ENCODE measurements around the gene PHLDB1. TPM values are rescaled to one million over a fixed set of nuclear protein-coding genes. Genes with fewer than 3 reads are reported as not detected.

PHLDB1 gene
- total RNA-seq, 2 experiments from 2014 or later, result 1.7 to 2.7 TPM

- ChIA-PET POLR2A (no interaction called here), CTCF (interaction anchor here (0.8 kb wide), 1 partner anchor 17 kb away, joined by 3 read pairs; no protein-coding TSS in a partner anchor)
- H3K9me3 Mint-ChIP-seq (ENCODE audit: low read depth), result no peaks in the 10 kb centered on the region
- no peak overlapping the region for H3K27ac Mint-ChIP-seq
- no peak overlapping the region for H3K4me3 Mint-ChIP-seq
- no peaks in the 10 kb centered on the region for H3K27me3 Mint-ChIP-seq
- H3K36me3 Mint-ChIP-seq (ENCODE audit: low read depth), result no peaks in the 10 kb centered on the region
- ATAC-seq, result no peak
- intact Hi-C loops (cut with DNase I, micrococcal nuclease), result no loop called here
- H3K4me1 Mint-ChIP-seq, result peaks cover 8% of the 10 kb centered on the region
- DNase-seq, result no peak
Measured at GRCh38 chr11:118653684-118654390, 46.4 kb downstream of the PHLDB1 start.

GRCh38 chr11:118655486-118656190 is 48.2 kb downstream of the PHLDB1 start:
- POLR2A ChIA-PET, result no interaction called here
- intact Hi-C loops (cut with DNase I, micrococcal nuclease), result no loop called here

GRCh38 chr11:118656563-118657165 is 49.2 kb downstream of the PHLDB1 start:
- ATAC-seq (no peak), DNase-seq (no peak)
- no peaks in the 10 kb centered on the region for H3K27me3 Mint-ChIP-seq
- H3K27ac Mint-ChIP-seq, result no peak overlapping the region
- H3K4me3 Mint-ChIP-seq, result no peak overlapping the region
- no peaks in the 10 kb centered on the region for H3K9me3 Mint-ChIP-seq (ENCODE audit: low read depth)
- peaks cover 8% of the 10 kb centered on the region for H3K4me1 Mint-ChIP-seq
- ChIA-PET POLR2A (interaction anchor here (1.1 kb wide), 1 partner anchor 10 kb away, joined by 3 read pairs; no protein-coding TSS in a partner anchor), CTCF (interaction anchor here (0.5 to 4.7 kb wide), 6 partner anchors 10 to 87 kb away, joined by 3 to 32 read pairs (median 6); no protein-coding TSS in a partner anchor)
- intact Hi-C loops (cut with DNase I, micrococcal nuclease), result no loop called here
- H3K36me3 Mint-ChIP-seq (ENCODE audit: low read depth), result no peaks in the 10 kb centered on the region

More at GRCh38 chr11:118655486-118656190, 48.2 kb downstream of the PHLDB1 start:
- H3K27me3 Mint-ChIP-seq, result no peaks in the 10 kb centered on the region
- CTCF ChIA-PET, result interaction anchor here (1.3 to 2.0 kb wide), 3 partner anchors 11 to 60 kb away, joined by 6 to 9 read pairs (median 7); no protein-coding TSS in a partner anchor
- H3K9me3 Mint-ChIP-seq (ENCODE audit: low read depth), result no peaks in the 10 kb centered on the region
- ATAC-seq (no peak), DNase-seq (no peak)
- peaks cover 8% of the 10 kb centered on the region for H3K4me1 Mint-ChIP-seq
- no peaks in the 10 kb centered on the region for H3K36me3 Mint-ChIP-seq (ENCODE audit: low read depth)
- H3K4me3 Mint-ChIP-seq, result no peak overlapping the region
- no peak overlapping the region for H3K27ac Mint-ChIP-seq

- ChIA-PET CTCF (interaction anchor here (0.5 to 4.7 kb wide), 8 partner anchors 9 to 637 kb away, joined by 3 to 32 read pairs (median 4); no protein-coding TSS in a partner anchor), POLR2A (interaction anchor here (1.1 kb wide), 1 partner anchor 9 kb away, joined by 3 read pairs; no protein-coding TSS in a partner anchor)
- ATAC-seq (no peak), DNase-seq (no peak)
- intact Hi-C loops (cut with DNase I, micrococcal nuclease), result no loop called here
- H3K36me3 Mint-ChIP-seq (ENCODE audit: low read depth), result no peaks in the 10 kb centered on the region
- peaks cover 8% of the 10 kb centered on the region for H3K4me1 Mint-ChIP-seq
- H3K9me3 Mint-ChIP-seq (ENCODE audit: low read depth), result no peaks in the 10 kb centered on the region
- no peaks in the 10 kb centered on the region for H3K27me3 Mint-ChIP-seq
- H3K4me3 Mint-ChIP-seq, result no peak overlapping the region
- no peak overlapping the region for H3K27ac Mint-ChIP-seq
Measured at GRCh38 chr11:118657238-118657637, 49.8 kb downstream of the PHLDB1 start.

GRCh38 chr11:118657709-118658428 is 50.5 kb downstream of the PHLDB1 start:
- H3K4me3 Mint-ChIP-seq, result no peak overlapping the region

GRCh38 chr11:118658429-118659313 is 51.3 kb downstream of the PHLDB1 start:
- DNase-seq (no peak), ATAC-seq (no peak)
- CTCF ChIA-PET, result interaction anchor here (0.5 to 4.7 kb wide), 21 partner anchors 8 to 524 kb away, joined by 3 to 32 read pairs (median 4); no protein-coding TSS in a partner anchor
- Mint-ChIP-seq H3K4me3 (no peak overlapping the region), H3K4me1 (no peaks in the 10 kb centered on the region), H3K27me3 (no peaks in the 10 kb centered on the region), H3K36me3 (ENCODE audit: low read depth) (no peaks in the 10 kb centered on the region), H3K9me3 (ENCODE audit: low read depth) (no peaks in the 10 kb centered on the region), H3K27ac (no peak overlapping the region)
- intact Hi-C loops (cut with DNase I, micrococcal nuclease), result loop anchor here (1.0 kb wide), 3 partner anchors 63 to 513 kb away; partner anchors contain the start of gene UPK2 (in 2 of the 2)
- POLR2A ChIA-PET, result no interaction called here

More at GRCh38 chr11:118657709-118658428, 50.5 kb downstream of the PHLDB1 start:
- no peaks in the 10 kb centered on the region for H3K9me3 Mint-ChIP-seq (ENCODE audit: low read depth)
- DNase-seq, result no peak
- no peak for ATAC-seq
- H3K27ac Mint-ChIP-seq, result no peak overlapping the region
- ChIA-PET CTCF (interaction anchor here (0.6 to 4.7 kb wide), 11 partner anchors 9 to 637 kb away, joined by 3 to 32 read pairs (median 3); no protein-coding TSS in a partner anchor), POLR2A (interaction anchor here (1.1 kb wide), 1 partner anchor 9 kb away, joined by 3 read pairs; no protein-coding TSS in a partner anchor)
- no peaks in the 10 kb centered on the region for H3K27me3 Mint-ChIP-seq
- intact Hi-C loops (cut with DNase I, micrococcal nuclease), result no loop called here
- no peaks in the 10 kb centered on the region for H3K36me3 Mint-ChIP-seq (ENCODE audit: low read depth)
- H3K4me1 Mint-ChIP-seq, result peaks cover 1% of the 10 kb centered on the region

GRCh38 chr11:118659314-118659952 is 52.0 kb downstream of the PHLDB1 start:
- Mint-ChIP-seq H3K9me3 (ENCODE audit: low read depth) (no peaks in the 10 kb centered on the region), H3K4me1 (no peaks in the 10 kb centered on the region), H3K27me3 (no peaks in the 10 kb centered on the region), H3K4me3 (no peak overlapping the region), H3K27ac (no peak overlapping the region), H3K36me3 (ENCODE audit: low read depth) (no peaks in the 10 kb centered on the region)
- intact Hi-C loops (cut with DNase I, micrococcal nuclease), result loop anchor here (1.0 kb wide), 3 partner anchors 64 to 514 kb away; partner anchors contain the start of gene UPK2 (in 2 of the 2)
- CTCF ChIA-PET, result interaction anchor here (0.5 to 4.7 kb wide), 19 partner anchors 8 to 515 kb away, joined by 3 to 32 read pairs (median 3); no protein-coding TSS in a partner anchor
- peak; percentile 100 for ATAC-seq
- peak; percentile 96 for DNase-seq
- POLR2A ChIA-PET, result no interaction called here

GRCh38 chr11:118659953-118660680 is 52.7 kb downstream of the PHLDB1 start:
- CTCF ChIA-PET, result interaction anchor here (0.6 to 4.7 kb wide), 15 partner anchors 15 to 1240 kb away, joined by 3 to 32 read pairs (median 3); no protein-coding TSS in a partner anchor
- ATAC-seq, result no peak
- intact Hi-C loops (cut with DNase I, micrococcal nuclease), result loop anchor here (1.0 kb wide), 3 partner anchors 65 to 515 kb away; partner anchors contain the start of gene UPK2 (in 2 of the 2)
- POLR2A ChIA-PET, result no interaction called here
- Mint-ChIP-seq H3K36me3 (ENCODE audit: low read depth) (no peaks in the 10 kb centered on the region), H3K27me3 (no peaks in the 10 kb centered on the region), H3K27ac (no peak overlapping the region), H3K4me1 (no peaks in the 10 kb centered on the region), H3K4me3 (no peak overlapping the region), H3K9me3 (ENCODE audit: low read depth) (no peaks in the 10 kb centered on the region)
- DNase-seq, result no peak

GRCh38 chr11:118660681-118661424 is 53.4 kb downstream of the PHLDB1 start:
- Mint-ChIP-seq H3K27me3 (no peaks in the 10 kb centered on the region), H3K27ac (no peak overlapping the region), H3K4me3 (no peak overlapping the region), H3K4me1 (no peaks in the 10 kb centered on the region), H3K9me3 (ENCODE audit: low read depth) (no peaks in the 10 kb centered on the region), H3K36me3 (ENCODE audit: low read depth) (no peaks in the 10 kb centered on the region)
- CTCF ChIA-PET, result interaction anchor here (0.6 to 4.7 kb wide), 8 partner anchors 15 to 1240 kb away, joined by 3 to 32 read pairs (median 6); no protein-coding TSS in a partner anchor
- POLR2A ChIA-PET, result interaction anchor here (0.6 kb wide), 1 partner anchor 105 kb away, joined by 5 read pairs; no protein-coding TSS in a partner anchor
- no peak for DNase-seq
- intact Hi-C loops (cut with DNase I, micrococcal nuclease), result no loop called here
- no peak for ATAC-seq

Measured in activated CD4-positive, alpha-beta T cell treated with anti-CD3 and anti-CD28 coated beads for 36 hours (primary cell).